Measurements from ENCODE around the gene PLXNC1. TPM values are rescaled to one million over a fixed set of nuclear protein-coding genes. Genes with fewer than 3 reads are reported as not detected.

The PLXNC1 gene
- polyA plus RNA-seq, 3 donors = 0.84 to 4.6 (median 3.2) TPM

DNA sequence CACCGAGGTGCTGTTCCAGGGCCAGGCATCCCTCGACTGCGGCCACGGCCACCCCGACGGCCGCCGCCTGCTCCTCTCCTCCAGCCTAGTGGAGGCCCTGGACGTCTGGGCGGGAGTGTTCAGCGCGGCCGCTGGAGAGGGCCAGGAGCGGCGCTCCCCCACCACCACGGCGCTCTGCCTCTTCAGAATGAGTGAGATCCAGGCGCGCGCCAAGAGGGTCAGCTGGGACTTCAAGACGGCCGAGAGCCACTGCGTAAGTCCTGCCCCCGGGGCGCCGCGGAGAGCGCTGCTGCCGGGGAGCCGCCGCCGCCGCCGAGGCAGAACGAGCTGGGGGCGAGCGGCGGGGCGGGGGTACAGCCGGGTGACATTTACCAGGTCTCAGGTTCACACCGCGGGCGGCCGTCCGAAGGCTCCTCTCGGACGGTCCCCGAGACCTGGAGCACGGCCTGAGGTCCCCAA is 1.4 kb downstream of the PLXNC1 start:
- H3K27ac ChIP-seq (ENCODE audit: low read depth, low read length) = no peak overlapping the region

DNA sequence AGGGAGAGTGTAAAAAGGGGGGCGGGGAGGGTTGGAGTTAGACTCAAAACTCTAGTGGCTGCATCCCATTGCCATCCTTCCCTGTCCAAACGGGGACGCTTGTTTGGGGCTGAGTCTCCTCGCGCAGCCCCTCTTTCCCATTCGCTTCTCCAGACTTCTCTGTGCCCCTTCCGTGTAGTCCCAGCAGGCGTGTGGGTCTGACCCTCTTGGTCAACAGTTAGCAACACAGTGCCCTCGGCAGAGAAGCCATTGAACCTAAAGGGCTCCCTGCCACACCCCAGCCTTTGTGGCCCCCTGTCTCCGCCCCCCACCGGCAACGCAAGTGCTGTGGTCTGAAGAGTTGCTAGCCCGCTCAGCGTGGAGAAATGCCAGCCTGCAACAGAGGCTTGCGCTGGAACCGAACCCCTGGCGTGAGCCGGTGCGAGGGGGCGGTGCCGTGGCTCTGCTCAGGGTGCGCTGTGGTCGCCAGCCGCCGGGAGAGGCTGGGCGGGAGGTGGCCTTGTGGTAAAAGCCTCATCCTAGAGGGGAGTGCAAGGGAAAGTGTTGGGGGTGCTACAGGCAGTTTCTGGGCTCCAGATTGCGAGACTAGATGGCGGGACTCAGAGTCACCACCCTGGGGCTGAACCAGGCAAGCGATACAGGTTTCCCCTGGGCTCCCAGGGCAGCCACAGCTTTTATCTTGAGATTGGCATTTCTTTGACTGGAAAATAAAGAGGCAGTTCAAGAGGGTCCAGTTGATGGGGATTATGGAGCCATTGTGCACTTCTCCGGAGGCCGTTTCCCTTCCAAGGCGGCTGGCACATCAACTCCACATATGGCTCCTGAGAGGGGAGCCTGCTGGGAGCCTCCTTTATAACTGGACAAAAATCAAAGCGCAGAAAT is 2.1 kb downstream of the PLXNC1 start:
- no peak overlapping the region for H3K27ac ChIP-seq (ENCODE audit: low read depth, low read length)
- 11 to 33% (median 12%) methylated on average over 33 of the region's 33 CpGs for WGBS, 3 donors

More for the DNA sequence above, 1.4 kb downstream of the PLXNC1 start:
- WGBS, 3 donors = 1% methylated on average over 27 to 49 of the region's 49 CpGs

DNA sequence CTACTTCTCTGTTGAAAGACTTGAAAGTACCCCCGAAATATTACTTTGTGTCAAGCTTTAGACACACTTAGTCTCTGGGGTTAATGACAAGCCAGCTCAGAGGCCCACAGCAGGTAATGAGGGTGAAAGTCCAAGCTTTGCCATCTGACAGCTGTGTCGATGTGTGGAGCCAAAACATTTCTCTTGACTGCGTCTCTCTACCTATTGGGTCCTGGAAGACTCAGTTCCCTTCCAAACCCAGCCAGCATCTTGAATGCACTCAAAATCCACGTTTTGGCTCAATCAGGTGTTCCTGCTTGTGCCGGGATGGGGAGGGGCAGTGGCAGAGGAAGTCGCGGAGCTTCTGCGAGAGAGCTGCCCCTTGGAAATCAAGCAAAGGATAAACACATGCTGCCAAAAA is 3.2 kb downstream of the PLXNC1 start:
- no peak overlapping the region for H3K27ac ChIP-seq (ENCODE audit: low read depth, low read length)
- whole genome bisulfite sequencing, 3 donors = 13 to 49% (median 46%) methylated on average over 8 of the region's 8 CpGs

DNA sequence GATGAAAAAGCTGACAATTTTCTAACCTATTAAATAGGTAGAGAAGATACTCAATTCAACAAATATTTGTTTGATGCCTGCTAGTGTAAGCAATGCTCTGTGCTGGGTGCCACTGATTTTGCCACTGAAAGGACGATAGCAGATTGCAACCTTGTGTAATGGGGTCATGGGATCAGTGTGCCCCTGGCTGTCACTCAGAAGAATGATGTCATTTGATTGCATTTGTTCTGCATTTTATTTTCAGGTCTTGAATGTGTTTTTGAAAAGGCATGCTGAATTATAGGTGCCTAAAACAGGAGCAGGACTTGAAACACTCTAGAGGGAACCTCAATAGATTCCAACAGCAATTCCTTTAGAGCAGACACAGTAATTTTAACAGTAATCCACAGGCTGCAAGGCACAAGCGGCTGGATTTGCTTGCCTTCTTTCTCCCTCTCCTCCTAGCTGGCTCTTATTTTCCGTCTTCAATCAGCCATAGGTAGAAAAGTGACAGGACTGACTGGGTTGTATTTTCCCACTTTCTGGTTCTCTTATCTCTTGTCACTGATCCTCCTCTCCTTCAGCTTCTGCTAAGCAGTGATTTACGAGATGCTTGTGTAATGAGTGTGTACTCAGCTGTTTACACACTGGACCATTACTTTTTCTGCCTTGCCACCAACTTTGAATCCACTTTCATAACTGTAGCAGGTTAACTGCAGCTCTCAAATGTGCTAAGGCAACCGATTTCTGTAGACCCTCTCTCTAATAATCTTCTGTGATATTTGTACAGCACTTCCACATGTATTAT is 4.1 kb downstream of the PLXNC1 start:
- WGBS, 3 donors = 35 to 70% (median 65%) methylated on average over 5 of the region's 5 CpGs
- no peak overlapping the region for H3K27ac ChIP-seq (ENCODE audit: low read depth, low read length)

DNA sequence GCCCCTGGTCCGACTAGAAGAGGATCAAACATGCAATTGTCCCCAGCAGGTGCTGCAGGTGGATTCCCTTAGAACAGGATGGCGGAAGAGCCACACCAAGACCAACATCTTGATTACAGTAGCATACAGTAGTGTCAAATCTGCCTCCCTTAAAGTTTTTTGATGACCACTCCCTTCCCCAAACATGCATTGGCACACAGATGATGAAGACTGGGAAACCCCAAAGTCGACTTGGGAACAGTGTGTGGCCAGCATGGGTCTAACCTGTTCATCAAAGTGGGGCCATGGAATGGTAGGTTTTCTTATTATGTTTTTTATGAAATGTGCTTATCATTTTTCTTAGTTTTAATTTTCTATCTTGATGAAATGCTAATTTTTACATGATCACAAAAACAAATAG is 8.8 kb downstream of the PLXNC1 start:
- WGBS, 3 donors = 91 to 92% (median 92%) methylated on average over 3 of the region's 3 CpGs
- no peak overlapping the region for H3K27ac ChIP-seq (ENCODE audit: low read depth, low read length)

DNA sequence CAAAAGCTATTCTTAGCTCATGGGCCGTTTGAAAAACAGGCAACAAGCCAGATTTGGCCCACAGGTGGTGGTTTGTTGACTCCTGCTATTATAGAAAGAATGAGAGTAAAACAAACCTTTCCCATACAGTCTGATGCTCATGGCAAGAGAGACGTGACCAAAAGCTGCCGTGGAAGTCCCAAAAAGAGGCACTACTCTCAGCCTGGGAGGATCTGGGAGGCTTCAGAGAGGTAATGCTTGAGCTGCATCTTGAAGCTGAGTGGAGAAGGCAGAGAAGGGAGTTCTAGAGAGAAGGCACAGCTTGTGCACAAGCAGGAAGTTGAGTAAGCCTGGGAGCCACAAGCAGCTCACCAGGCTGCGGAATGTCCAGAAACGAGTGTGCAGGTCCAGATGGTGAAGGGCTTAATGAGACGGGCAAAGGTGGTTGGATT is 9.6 kb downstream of the PLXNC1 start:
- 52 to 61% (median 56%) methylated on average over 6 of the region's 6 CpGs for WGBS, 3 donors
- no peak overlapping the region for H3K27ac ChIP-seq (ENCODE audit: low read depth, low read length)

DNA sequence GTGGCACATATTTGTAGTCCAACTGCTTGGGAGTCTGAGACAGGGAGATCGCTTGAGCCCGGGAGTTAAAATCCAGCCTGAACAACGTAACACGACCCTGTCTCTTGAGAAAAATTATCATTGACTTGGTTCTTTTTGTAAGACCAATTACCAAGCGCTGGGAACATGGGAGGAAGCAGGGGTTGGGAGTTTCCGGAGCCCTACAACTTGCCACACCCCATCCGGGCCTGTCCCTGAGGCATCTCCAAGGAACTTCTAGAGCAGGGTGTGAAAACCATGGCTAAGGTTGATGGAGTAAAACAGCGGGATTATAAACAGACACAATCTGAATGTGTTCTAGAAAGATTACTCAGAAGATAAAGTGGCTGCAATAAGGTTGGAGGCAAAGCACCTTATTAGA is 10.3 kb downstream of the PLXNC1 start:
- no peak overlapping the region for H3K27ac ChIP-seq (ENCODE audit: low read depth, low read length)
- WGBS, 3 donors = 85 to 94% (median 88%) methylated on average over 8 of the region's 8 CpGs

DNA sequence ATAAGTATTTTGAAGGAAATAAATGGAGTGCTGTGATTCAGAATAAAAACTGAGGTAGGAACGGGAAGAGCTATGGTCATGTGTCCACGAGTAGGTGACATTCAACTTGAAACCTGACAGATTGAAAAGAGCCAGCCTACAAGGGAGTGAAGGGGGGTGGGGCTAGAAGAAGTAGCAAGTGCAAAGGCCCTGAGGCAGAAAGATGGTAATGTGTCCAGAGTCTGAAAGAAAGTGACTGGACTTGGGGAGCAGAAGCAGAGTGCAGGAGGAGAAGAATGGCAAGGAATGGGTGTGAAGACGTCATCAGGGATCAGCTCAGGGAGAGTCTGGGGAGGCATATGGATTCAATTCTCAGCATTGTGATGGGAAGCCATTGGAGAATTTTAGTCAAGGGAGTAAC is 13.7 kb downstream of the PLXNC1 start:
- H3K27ac ChIP-seq (ENCODE audit: low read depth, low read length) = no peak overlapping the region
- WGBS, 3 donors = 93 to 97% (median 93%) methylated on average over 3 of the region's 3 CpGs

DNA sequence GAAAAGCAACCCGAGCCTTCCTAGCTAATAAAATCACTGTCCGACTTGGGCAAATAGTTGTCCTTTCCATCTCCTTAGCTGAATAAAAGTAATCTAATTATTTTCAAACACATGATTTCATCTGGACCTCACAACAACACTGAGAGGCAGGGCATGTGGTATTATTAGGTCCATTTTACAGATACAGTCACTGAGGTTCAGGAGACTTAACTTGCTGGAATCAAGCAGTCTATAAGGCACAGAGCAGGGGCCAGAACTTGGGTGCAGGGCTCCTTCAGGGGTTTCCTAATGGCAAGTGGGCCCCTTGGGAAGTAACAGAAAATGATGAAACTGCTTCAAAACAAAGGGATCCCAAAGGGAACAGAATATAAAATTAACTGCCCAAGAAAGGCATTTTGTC is 15.5 kb downstream of the PLXNC1 start:
- 90 to 97% (median 96%) methylated on average over 2 of the region's 2 CpGs for WGBS, 3 donors
- H3K27ac ChIP-seq (ENCODE audit: low read depth, low read length) = no peak overlapping the region

DNA sequence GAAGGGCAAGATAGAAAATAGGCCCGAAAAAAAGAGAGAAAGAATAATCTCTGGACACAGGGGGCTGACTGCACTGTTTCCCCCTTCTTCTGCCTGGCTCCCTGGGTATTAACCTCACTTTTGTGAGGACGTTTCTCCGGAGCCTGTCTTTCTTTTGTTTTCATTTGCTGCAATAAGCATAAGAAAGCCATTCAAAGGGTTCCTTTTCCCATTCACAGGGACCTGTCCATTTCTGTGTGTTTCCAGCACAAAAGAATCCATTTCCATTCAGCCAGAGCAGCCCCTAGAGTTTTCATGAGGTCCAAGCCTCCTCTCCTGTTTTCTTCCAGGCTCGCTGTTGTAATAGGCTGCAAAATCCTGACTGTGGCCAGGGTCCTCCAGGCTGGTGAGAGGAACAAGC is 16.8 kb downstream of the PLXNC1 start:
- WGBS, 3 donors = 75 to 91% (median 85%) methylated on average over 4 of the region's 4 CpGs
- H3K27ac ChIP-seq (ENCODE audit: low read depth, low read length) = no peak overlapping the region

DNA sequence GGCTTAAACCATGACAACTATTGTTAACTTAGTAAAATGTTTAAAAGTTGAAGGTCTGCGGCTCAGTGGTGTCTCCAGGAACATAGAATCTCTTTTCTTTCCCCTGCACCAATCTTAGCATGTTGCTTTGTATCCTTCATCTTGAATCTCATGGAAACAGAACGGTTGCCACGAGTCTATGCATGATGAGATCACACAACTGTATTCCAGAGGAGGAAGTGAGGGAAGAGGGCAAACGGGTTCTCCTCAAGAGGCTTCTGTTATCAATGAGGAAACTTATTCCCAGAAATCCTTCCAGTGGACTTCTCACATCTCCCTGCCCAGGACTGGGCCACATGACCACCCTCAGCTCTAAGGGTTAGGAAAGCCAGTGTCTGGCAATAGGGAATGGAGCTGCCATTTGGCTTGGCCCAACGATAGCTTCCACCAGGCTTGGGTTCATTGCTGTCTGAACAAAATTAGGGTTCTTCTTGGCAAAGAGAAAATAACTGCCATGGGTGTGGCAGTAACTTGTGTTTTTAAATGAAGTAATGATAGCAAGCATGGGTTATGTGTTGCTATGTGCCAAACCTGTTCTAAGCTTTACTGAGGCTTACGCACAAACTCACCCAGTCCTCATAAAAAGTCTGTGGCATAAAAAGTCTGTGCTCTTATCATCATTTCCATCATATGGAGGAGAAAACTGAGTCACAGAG is 17.4 kb downstream of the PLXNC1 start:
- H3K27ac ChIP-seq (ENCODE audit: low read depth, low read length) = no peak overlapping the region
- WGBS, 3 donors = 75 to 83% (median 76%) methylated on average over 6 of the region's 6 CpGs

DNA sequence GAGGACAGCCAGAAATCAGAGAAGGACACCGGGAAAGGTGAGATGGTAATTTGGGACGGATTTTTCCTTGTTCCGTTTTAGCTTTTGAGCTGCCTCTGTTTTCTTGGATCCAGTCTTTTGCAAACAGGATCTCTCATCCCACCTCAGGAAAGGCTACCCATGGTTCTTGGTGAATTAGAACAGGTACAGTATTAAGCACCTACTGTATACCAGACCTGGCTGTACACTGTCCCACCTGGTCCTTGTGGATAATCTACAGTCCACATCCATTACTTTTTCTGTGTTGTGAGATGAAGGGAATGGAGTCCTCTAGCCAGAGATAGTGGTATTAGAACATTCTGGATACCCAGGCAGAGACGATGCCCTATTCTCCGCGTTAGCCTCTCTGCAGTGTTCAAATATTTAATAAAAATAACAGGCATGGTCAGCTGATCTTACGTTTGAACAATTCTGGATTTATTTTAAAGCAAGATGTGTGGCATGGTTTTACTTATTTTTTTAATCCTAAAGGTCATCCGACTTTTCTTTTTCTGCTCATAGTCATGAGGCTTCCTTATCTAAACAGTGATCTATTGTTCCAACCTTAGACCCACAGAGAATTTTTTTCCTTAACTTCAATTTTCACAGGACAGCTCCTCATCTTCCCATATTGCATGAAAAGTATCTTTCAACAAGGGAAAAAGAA is 18.8 kb downstream of the PLXNC1 start:
- 72 to 90% (median 89%) methylated on average over 8 of the region's 8 CpGs for WGBS, 3 donors

DNA sequence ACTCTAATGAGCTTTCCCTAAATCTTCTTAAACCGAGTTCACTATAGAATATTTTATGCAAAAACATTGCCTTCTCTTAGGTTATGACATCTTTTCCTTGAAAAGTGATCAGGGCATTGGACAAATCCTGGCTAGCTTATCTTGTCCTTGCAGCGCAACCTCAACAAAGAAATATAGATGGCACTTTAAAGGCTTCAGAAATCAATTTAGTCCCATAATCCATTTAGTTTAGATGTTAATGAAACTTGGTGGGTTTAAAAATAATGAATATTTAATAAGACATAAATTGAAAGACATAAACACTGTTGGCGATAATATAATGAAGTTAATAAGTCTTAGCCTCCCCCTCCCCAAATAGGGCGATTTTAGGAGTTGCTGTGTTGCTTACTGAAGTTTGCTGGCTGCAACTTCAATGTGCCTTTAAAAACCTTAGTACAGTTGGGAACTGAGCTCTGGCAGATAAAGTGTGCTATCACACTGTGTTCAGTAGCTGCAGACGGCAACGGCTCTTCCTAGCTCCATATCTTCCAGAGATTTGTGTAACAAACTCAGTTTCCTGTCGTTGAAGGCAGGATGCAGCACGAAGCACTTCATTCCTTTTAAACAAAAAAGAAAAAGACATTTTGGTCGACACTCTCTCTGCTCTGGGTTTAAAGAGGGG is 19.5 kb downstream of the PLXNC1 start:
- no peak overlapping the region for H3K27ac ChIP-seq (ENCODE audit: low read depth, low read length)
- 50 to 59% (median 57%) methylated on average over 9 of the region's 9 CpGs for WGBS, 3 donors

More for the DNA sequence above, 18.8 kb downstream of the PLXNC1 start:
- no peak overlapping the region for H3K27ac ChIP-seq (ENCODE audit: low read depth, low read length)

DNA sequence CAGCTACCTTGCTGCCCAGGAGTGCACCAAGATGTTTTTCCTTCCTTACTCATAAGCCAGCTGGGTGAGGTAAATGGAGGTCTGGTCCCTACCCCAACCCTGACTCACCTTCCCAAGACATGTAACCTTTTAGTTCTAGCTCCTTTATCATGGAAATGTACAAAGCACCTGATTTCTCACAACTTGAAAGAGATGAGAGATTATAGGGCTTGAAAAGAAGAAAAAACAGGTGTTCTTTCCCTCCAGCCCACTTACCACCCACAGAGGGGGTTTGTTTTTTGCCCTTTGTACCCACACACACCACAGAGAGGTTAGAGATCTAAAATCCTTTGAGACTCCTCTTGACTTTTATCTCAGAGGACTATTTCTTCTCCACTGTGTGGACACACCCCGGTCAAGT is 21.1 kb downstream of the PLXNC1 start:
- WGBS, 3 donors = 76 to 100% (median 88%) methylated on average over 1 of the region's 1 CpG
- H3K27ac ChIP-seq (ENCODE audit: low read depth, low read length) = no peak overlapping the region

DNA sequence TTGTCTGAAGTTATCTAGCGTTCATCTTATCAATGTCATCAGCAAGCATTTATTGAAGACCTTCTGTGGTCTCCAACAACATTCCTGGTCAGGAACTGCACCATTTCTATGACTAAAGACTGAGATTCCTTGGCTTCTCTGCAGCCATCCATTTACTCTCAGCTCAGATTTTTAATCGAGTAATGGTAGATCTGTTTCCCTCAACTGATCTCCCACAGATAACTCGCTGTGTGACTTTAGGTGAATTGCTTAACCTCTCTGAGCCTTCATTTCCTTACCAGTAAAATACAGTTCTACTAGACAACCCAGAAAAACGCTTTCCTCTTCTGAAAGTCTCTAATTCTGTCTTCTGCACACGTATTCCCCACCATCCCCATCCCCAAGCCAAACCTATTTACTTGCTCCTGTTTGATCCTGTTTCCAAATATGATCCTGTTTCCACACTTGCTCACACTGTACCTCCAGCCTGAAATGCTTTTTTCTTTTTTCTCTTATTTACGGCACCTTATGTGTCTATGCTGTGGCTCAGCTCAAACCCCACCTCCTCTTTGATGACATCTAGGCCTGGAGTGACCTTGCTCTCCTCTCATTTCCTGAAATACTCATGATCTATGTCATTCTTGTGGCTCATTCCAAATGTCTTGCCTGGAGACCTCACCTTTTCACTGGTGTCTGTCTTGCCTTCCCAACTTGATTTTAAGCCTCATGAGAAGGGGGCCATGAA is 21.8 kb downstream of the PLXNC1 start:
- 75 to 80% (median 79%) methylated on average over 6 of the region's 6 CpGs for WGBS, 3 donors
- no peak overlapping the region for H3K27ac ChIP-seq (ENCODE audit: low read depth, low read length)

DNA sequence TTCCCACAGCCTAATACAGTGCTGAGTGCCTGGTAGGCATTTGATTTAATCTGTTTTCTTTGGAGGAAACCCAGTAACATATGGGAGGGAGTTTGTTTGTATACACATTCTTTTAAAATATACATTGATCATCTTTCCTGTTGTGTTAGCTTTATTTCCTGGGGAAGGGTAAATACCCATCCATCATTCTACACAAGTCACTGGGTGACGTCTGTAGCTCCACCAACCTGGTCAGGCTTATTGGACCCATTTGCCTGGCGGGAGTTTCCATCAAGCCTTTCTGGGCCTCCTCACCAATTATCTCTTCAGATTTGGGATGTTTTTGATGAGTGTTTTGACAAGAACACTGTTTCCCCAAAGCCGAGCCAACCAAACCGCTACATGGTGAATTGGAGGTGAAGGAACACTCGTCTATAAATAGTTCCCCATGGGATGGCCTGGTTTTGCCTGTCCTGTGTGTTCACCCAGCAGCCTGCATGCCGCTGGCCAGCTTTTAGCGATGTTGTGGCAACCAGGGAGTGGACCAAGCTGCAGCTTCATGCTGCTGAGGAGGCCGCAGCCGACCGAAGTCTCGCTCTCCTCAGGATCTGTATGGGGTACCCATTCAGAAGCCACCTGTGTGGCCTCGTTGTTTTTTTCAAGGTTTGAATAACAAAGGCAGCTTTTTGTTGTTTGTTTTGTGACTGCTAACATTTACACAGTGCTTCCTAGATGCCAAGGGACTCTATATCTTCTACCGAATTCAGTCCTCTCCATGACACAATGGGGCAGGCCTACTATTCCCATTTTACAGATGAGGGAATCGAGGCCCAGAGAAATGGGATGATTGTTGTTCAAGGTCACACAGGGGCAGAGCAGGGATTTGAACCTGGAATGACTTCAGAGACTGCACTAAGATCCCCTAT is 22.6 kb downstream of the PLXNC1 start:
- H3K27ac ChIP-seq (ENCODE audit: low read depth, low read length) = no peak overlapping the region
- 77 to 84% (median 79%) methylated on average over 14 of the region's 14 CpGs for WGBS, 3 donors

Measured in adipose tissue (tissue), 3 donors.